ENCODE data around the gene TRDN. TPM values are rescaled to one million over a fixed set of nuclear protein-coding genes. Genes with fewer than 3 reads are reported as not detected.

Gene TRDN
- total RNA-seq, 1 donor from 2014 or later = not detected

- no peak for DNase-seq (ENCODE audit: low read depth, low spot score)
- no peaks in the 10 kb centered on the region for H3K36me3 Mint-ChIP-seq (ENCODE audit: low read depth)
- no peak overlapping the region for H3K27ac Mint-ChIP-seq (ENCODE audit: unreplicated experiment)
- no peak for TF ChIP-seq CTCF (conservative IDR thresholded peaks at IDR 0.05)
- no peak overlapping the region for H3K4me3 Mint-ChIP-seq
- H3K9me3 Mint-ChIP-seq = no peaks in the 10 kb centered on the region
- no peaks in the 10 kb centered on the region for H3K27me3 Mint-ChIP-seq (ENCODE audit: low read depth)
- no peaks in the 10 kb centered on the region for H3K4me1 Mint-ChIP-seq
These were observed 205.8 kb downstream of the TRDN start for GRCh38 chr6:123430970-123431369.

- H3K4me3 Mint-ChIP-seq = no peak overlapping the region
- no peak for TF ChIP-seq CTCF (conservative IDR thresholded peaks at IDR 0.05)
- H3K27ac Mint-ChIP-seq (ENCODE audit: unreplicated experiment) = no peak overlapping the region
- DNase-seq (ENCODE audit: low read depth, low spot score) = no peak
- H3K9me3 Mint-ChIP-seq = no peaks in the 10 kb centered on the region
- H3K36me3 Mint-ChIP-seq (ENCODE audit: low read depth) = no peaks in the 10 kb centered on the region
- H3K27me3 Mint-ChIP-seq (ENCODE audit: low read depth) = no peaks in the 10 kb centered on the region
- H3K4me1 Mint-ChIP-seq = no peaks in the 10 kb centered on the region
These were observed 209.7 kb downstream of the TRDN start for GRCh38 chr6:123427008-123427407.

- DNase-seq (ENCODE audit: low read depth, low spot score) = no peak
- no peaks in the 10 kb centered on the region for H3K4me1 Mint-ChIP-seq
- no peak overlapping the region for H3K27ac Mint-ChIP-seq (ENCODE audit: unreplicated experiment)
- no peaks in the 10 kb centered on the region for H3K36me3 Mint-ChIP-seq (ENCODE audit: low read depth)
- H3K4me3 Mint-ChIP-seq = no peak overlapping the region
- H3K9me3 Mint-ChIP-seq = no peaks in the 10 kb centered on the region
- no peak for TF ChIP-seq CTCF (conservative IDR thresholded peaks at IDR 0.05)
- no peaks in the 10 kb centered on the region for H3K27me3 Mint-ChIP-seq (ENCODE audit: low read depth)
These were observed 213.6 kb downstream of the TRDN start for GRCh38 chr6:123423130-123423529.

GRCh38 chr6:123420512-123420911 lies 216.2 kb downstream of the TRDN start:
- DNase-seq (ENCODE audit: low read depth, low spot score) = no peak
- no peak for TF ChIP-seq CTCF (conservative IDR thresholded peaks at IDR 0.05)
- Mint-ChIP-seq H3K4me3 (no peak overlapping the region), H3K9me3 (no peaks in the 10 kb centered on the region), H3K27me3 (ENCODE audit: low read depth) (no peaks in the 10 kb centered on the region), H3K4me1 (peaks cover 20% of the 10 kb centered on the region), H3K27ac (ENCODE audit: unreplicated experiment) (no peak overlapping the region), H3K36me3 (ENCODE audit: low read depth) (no peaks in the 10 kb centered on the region)

GRCh38 chr6:123418071-123418470 lies 218.7 kb downstream of the TRDN start:
- Mint-ChIP-seq H3K36me3 (ENCODE audit: low read depth) (no peaks in the 10 kb centered on the region), H3K27me3 (ENCODE audit: low read depth) (no peaks in the 10 kb centered on the region), H3K4me3 (no peak overlapping the region), H3K9me3 (no peaks in the 10 kb centered on the region), H3K4me1 (peaks cover 20% of the 10 kb centered on the region), H3K27ac (ENCODE audit: unreplicated experiment) (no peak overlapping the region)
- TF ChIP-seq CTCF (conservative IDR thresholded peaks at IDR 0.05) = no peak
- DNase-seq (ENCODE audit: low read depth, low spot score) = no peak

- no peaks in the 10 kb centered on the region for H3K36me3 Mint-ChIP-seq (ENCODE audit: low read depth)
- H3K27ac Mint-ChIP-seq (ENCODE audit: unreplicated experiment) = no peak overlapping the region
- H3K4me1 Mint-ChIP-seq = peaks cover 20% of the 10 kb centered on the region
- H3K27me3 Mint-ChIP-seq (ENCODE audit: low read depth) = no peaks in the 10 kb centered on the region
- no peak for DNase-seq (ENCODE audit: low read depth, low spot score)
- H3K4me3 Mint-ChIP-seq = no peak overlapping the region
- TF ChIP-seq CTCF (conservative IDR thresholded peaks at IDR 0.05) = no peak
- no peaks in the 10 kb centered on the region for H3K9me3 Mint-ChIP-seq
These were observed 219.2 kb downstream of the TRDN start for GRCh38 chr6:123417535-123417934.

Measured in neural crest cell (in vitro differentiated cells).